K562 (cell line): ENCODE data around the gene CHD2. TPM values are rescaled to one million over a fixed set of nuclear protein-coding genes. Genes with fewer than 3 reads are reported as not detected.

Experiments
- ATAC-seq: fragments of 200-7000 bp; cut with Tn5 transposase; 3 replicates; pipeline ENCODE4 v1.9.1; 2020; ENCODE audit warnings: moderate library complexity
- BruUV-seq: library from RNA; stranded (reverse); fragments of 400-500 nt; replicated peaks from 2 replicates; lab custom pipeline; 2021; lab: Mats Ljungman, UMichigan
- CTCF ChIA-PET: fragments of 300-600 bp; formaldehyde crosslinking; extraction: SDS; loops from one replicate; lab custom pipeline; 2021; ENCODE audit warnings: low intra/inter-chr PET ratio; lab: Yijun Ruan, JAX
- POLR2A ChIA-PET: fragments of 300-600, 350-650 bp; sonication (Branson Sonifier 250); formaldehyde crosslinking; extraction: SDS; loops from one replicate; lab custom pipeline; 2021; ENCODE audit warnings: antibody characterized with exemption, inconsistent platforms; lab: Yijun Ruan, JAX
- DNase-seq, 4 experiments: peaks; one replicate each; pipeline versions ENCODE4 v3.0.0 to v3.0.0-alpha.2; 2011 to 2018; ENCODE audit warnings: low spot score in 3 of 4, mixed read lengths in 3 of 4; ENCODE audit errors: extremely low read depth in 1 of 4
- FAIRE-seq: peaks from 2 replicates; lab custom pipeline; 2011; peaks lifted over from hg19 to GRCh38; lab: Jason Lieb, UNC
- H2AFZ ChIP-seq: 2 replicates; pipeline ENCODE4 v1.6.0; 2011; ENCODE audit warnings: low read depth, low read length, control low read depth, inconsistent platforms
- H3K27ac ChIP-seq: fragments of 200-600 bp; 3 replicates; pipeline ENCODE4 v1.8.0; 2011; ENCODE audit warnings: low read depth, mild to moderate bottlenecking, control low read depth, inconsistent platforms, low read length, moderate library complexity, mixed read lengths; ENCODE audit errors: extremely low read depth
- H3K27me3 ChIP-seq, 2 experiments: fragments of 300-600 bp in 1 of 2; 2 replicates in 1 of 2; 3 replicates in 1 of 2; pipeline versions ENCODE4 v1.6.0 to v1.8.0; 2011; ENCODE audit warnings: inconsistent platforms in 2 of 2, low read length in 2 of 2, mild to moderate bottlenecking in 1 of 2, mixed read lengths in 1 of 2, moderate library complexity in 1 of 2; ENCODE audit not compliant: control insufficient read depth in 2 of 2, insufficient read depth in 2 of 2
- H3K36me3 ChIP-seq: fragments of 300-600 bp; 3 replicates; pipeline ENCODE4 v1.8.0; 2011; ENCODE audit warnings: mild to moderate bottlenecking, low read length, inconsistent platforms; ENCODE audit not compliant: control insufficient read depth, insufficient read depth
- H3K4me1 ChIP-seq, 2 experiments: fragments of 200-600 bp in 1 of 2; replicated peaks in 1 of 2; 2 replicates in 1 of 2; 3 replicates in 1 of 2; pipeline versions ENCODE4 v1.5.1 to v1.8.0; 2011; ENCODE audit warnings: inconsistent platforms in 2 of 2, low read length in 2 of 2, mild to moderate bottlenecking in 1 of 2, mixed read lengths in 1 of 2, moderate library complexity in 1 of 2; ENCODE audit not compliant: control insufficient read depth in 2 of 2, insufficient read depth in 2 of 2
- H3K4me2 ChIP-seq: 2 replicates; pipeline ENCODE4 v1.6.1; 2011; ENCODE audit warnings: low read length, control low read depth, inconsistent platforms, mixed read lengths; ENCODE audit not compliant: insufficient read depth
- H3K4me3 ChIP-seq: fragments of 200-600 bp; sonication (generic), shearing (Covaris generic); 2 replicates; pipeline ENCODE4 v1.5.1; 2016; ENCODE audit warnings: control low read depth, inconsistent platforms
- H3K79me2 ChIP-seq: fragments of 200-600 bp; 3 replicates; pipeline ENCODE4 v1.8.0; 2011; ENCODE audit warnings: low read length, inconsistent platforms; ENCODE audit not compliant: control insufficient read depth, insufficient read depth
- H3K9ac ChIP-seq, 2 experiments: 2 replicates each; pipeline versions ENCODE4 v1.6.0 to v1.6.1; 2011; ENCODE audit warnings: low read depth in 2 of 2, low read length in 2 of 2, control low read depth in 1 of 2, inconsistent platforms in 1 of 2, mild to moderate bottlenecking in 1 of 2, mixed read lengths in 1 of 2; ENCODE audit not compliant: insufficient read depth in 1 of 2
- H3K9me1 ChIP-seq: one replicate; pipeline ENCODE4 v1.6.0; 2011; ENCODE audit warnings: inconsistent platforms, mild to moderate bottlenecking, low read length, moderate library complexity; ENCODE audit not compliant: control insufficient read depth, insufficient read depth
- H3K9me3 ChIP-seq: replicated peaks from 2 replicates; pipeline ENCODE4 v1.5.1; 2011; ENCODE audit warnings: low read depth, low read length, inconsistent platforms; ENCODE audit not compliant: control insufficient read depth, insufficient read depth
- H4K20me1 ChIP-seq: replicated peaks from 2 replicates; pipeline ENCODE4 v1.6.1; 2011; ENCODE audit warnings: low read length, inconsistent platforms, mixed read lengths; ENCODE audit not compliant: control insufficient read depth, insufficient read depth
- CBX3 ChIP-seq, 2 experiments: IDR thresholded peaks; 1 replicate in 1 of 2; 2 replicates in 1 of 2; pipeline ENCODE4 v1.6.1; 2012; ENCODE audit warnings: inconsistent platforms in 2 of 2, low read length in 2 of 2, borderline replicate concordance in 1 of 2, control low read depth in 1 of 2
- DDX20 ChIP-seq: fragments of 450-650 bp; IDR thresholded peaks from 2 replicates; pipeline ENCODE4 v1.6.1; 2016; ENCODE audit warnings: missing genetic modification characterization, low read depth, mild to moderate bottlenecking, missing compliant biosample characterization, moderate library complexity
- GMEB1 ChIP-seq: fragments of 250-450 bp; sonication (Bioruptor Pico); IDR thresholded peaks from 2 replicates; pipeline ENCODE4 v1.4.0; 2020; ENCODE audit warnings: mild to moderate bottlenecking
- HDGF ChIP-seq: fragments of 450-650 bp; IDR thresholded peaks from 2 replicates; pipeline ENCODE4 v1.6.1; 2016
- KHSRP ChIP-seq: fragments of 450-650 bp; IDR thresholded peaks from 2 replicates; pipeline ENCODE4 v1.6.1; 2017
- MTA3 ChIP-seq: fragments of 450-650 bp; formaldehyde crosslinking; IDR thresholded peaks from 2 replicates; pipeline ENCODE4 v1.6.1; 2017; ENCODE audit warnings: mild to moderate bottlenecking, borderline replicate concordance
- PTRF ChIP-seq: fragments of 450-650 bp; IDR thresholded peaks from 2 replicates; pipeline ENCODE4 v1.6.1; 2016; ENCODE audit warnings: mild to moderate bottlenecking, missing genetic modification characterization, missing compliant biosample characterization
- SNRNP70 ChIP-seq: fragments of 200-400 bp; formaldehyde crosslinking; optimal IDR thresholded peaks from 2 replicates; pipeline ENCODE3; 2017; ENCODE audit warnings: low read depth, low read length
- STAT5B ChIP-seq: fragments of 250-450 bp; sonication (Bioruptor Pico); IDR thresholded peaks from 2 replicates; pipeline ENCODE4 v1.8.0; 2021; ENCODE audit warnings: mild to moderate bottlenecking, inconsistent platforms
- ZC3H8 ChIP-seq: fragments of 450-650 bp; IDR thresholded peaks from 2 replicates; pipeline ENCODE4 v1.6.1; 2017
- ZNF444 ChIP-seq: fragments of 250-450 bp; sonication (Bioruptor Pico); IDR thresholded peaks from 2 replicates; pipeline ENCODE4 v1.4.0; 2020; ENCODE audit warnings: mild to moderate bottlenecking, moderate library complexity
- ZNF561 ChIP-seq: fragments of 450-650 bp; formaldehyde crosslinking; conservative IDR thresholded peaks from 2 replicates; pipeline ENCODE4 v1.4.0; 2020; ENCODE audit warnings: mild to moderate bottlenecking, moderate library complexity
- WGBS: fragments of 100-300 bp; shearing (Covaris generic); methylation state at CpG from one replicate; pipeline ENCODE4 v1.1.6; 2016; ENCODE audit warnings: low coverage, mixed read lengths; ENCODE audit not compliant: insufficient coverage; ENCODE audit errors: missing lambda C conversion rate; 5-methylcytosine and 5-hydroxymethylcytosine counted together
- in situ Hi-C: fragments of 300-500 bp; cut with MboI; formaldehyde crosslinking; loops from 4 replicates; pipeline ENCODE4 v1.15.0; 2018; ENCODE audit warnings: inconsistent platforms, mixed read lengths
- intact Hi-C: fragments of 100-400 bp; cut with micrococcal nuclease; formaldehyde crosslinking; loops from 2 replicates; pipeline ENCODE4 v1.14.2; 2022
- polyA plus RNA-seq, 8 experiments: library from polyadenylated mRNA; depleted of rRNA in 4 of 8; stranded (reverse) in 5 of 8; unstranded in 3 of 8; fragments of >200 nt; fragmentation: Nextera tagmentation in 2 of 8; fragmentation: Illumina TruSeq in 1 of 8; extraction: Ambion mirVana in 2 of 8; extraction: Trizol in 1 of 8; gene quantifications; 2 replicates each; pipeline versions ENCODE4 v1.2.1 to v1.2.3, GENCODE V29; 2011 to 2014; ENCODE audit warnings: inconsistent platforms in 1 of 8, missing spikeins in 1 of 8
- total RNA-seq, 7 experiments: library from RNA; depleted of rRNA in 6 of 7; stranded (reverse); fragments of >200 nt in 6 of 7; fragmentation: Illumina TruSeq in 2 of 7; extraction: Trizol in 2 of 7; gene quantifications; 2 replicates each; pipeline versions ENCODE4 v1.2.1 to v1.2.3, GENCODE V29; 2011 to 2021; ENCODE audit warnings: low replicate concordance in 1 of 7
- TF ChIP-seq, protein P1 (sequence below): fragments of 450-650 bp; IDR thresholded peaks from 2 replicates; pipeline ENCODE4 v1.6.1; 2016; ENCODE audit warnings: mild to moderate bottlenecking

Gene CHD2
- total and polyA plus RNA-seq, 9 of the 15 experiments (the other 6 are each of a cell fraction or from before 2014, with no cell fraction given) = 38.9 to 70.8 (median 56.2) TPM

DNA sequence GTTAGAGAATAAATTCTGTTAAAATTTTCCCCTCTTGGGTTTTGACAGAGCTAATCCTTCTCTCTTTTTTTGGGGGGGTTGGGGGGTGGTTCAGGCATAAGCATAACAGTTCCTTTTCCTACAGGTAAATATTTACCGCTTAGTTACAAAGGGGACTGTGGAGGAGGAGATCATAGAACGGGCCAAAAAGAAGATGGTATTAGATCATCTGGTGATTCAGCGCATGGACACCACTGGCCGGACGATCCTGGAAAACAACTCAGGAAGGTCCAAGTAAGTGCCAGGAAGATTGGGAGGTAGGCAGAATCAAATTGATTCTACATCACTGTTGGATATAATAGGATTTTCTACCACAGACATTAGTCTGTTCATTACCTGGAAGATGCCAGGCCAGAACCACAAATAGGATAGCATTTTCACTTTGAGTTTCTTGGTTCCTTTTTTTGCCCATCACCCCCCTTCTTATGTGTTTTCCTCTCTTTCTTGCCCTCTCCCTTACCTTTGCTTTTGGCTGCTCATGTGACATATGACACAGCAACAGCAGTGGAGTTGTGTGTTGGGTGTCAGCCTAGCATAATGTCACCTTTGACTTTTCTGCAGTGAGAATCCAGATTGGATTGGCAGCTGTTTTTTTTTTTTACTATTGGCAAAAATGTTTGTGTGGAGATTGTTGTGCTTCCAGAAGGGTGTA lies 79.0 kb downstream of the CHD2 start:
- H3K9ac ChIP-seq = no peak overlapping the region

DNA sequence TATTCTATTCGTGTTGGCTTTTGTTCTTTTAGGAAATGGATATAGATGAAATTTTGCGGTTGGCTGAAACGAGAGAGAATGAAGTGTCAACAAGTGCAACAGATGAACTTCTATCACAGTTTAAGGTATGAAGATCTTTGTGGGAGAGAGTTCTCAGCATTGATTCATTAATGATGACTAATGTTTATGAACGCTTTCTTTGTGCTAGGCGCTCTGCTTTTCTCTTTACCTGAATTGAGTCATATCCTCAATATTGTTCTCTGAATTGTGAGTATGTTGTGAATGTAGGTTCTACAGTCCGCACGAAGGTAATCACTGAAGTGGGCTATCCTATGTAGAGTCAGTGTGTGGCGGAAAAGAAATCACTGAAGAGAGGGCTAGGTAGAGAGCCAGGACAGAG lies 81.2 kb downstream of the CHD2 start:
- no peak for ATAC-seq
- FAIRE-seq = no peak
- intact Hi-C loops = no loop called here
- Histone ChIP-seq H3K27ac (no peak overlapping the region), H3K36me3 (peaks cover 86% of the 10 kb centered on the region), H3K9me1 (no peaks in the 10 kb centered on the region), H3K27me3 (no peaks in the 10 kb centered on the region), H3K4me3 (no peak overlapping the region), H3K79me2 (no peaks in the 10 kb centered on the region), H2AFZ (no peak overlapping the region), H3K4me1 (no peaks in the 10 kb centered on the region), H4K20me1 (no peaks in the 10 kb centered on the region), H3K9ac (no peak overlapping the region), H3K4me2 (no peak overlapping the region), H3K9me3 (no peaks in the 10 kb centered on the region)
- CTCF ChIA-PET = no interaction called here
- POLR2A ChIA-PET = no interaction called here
- in situ Hi-C loops = no loop called here
- no TSS peak for BruUV-seq
- no peak for DNase-seq
- WGBS = 87% methylated on average over 8 of the region's 8 CpGs
- no peak for TF ChIP-seq MTA3
- TF ChIP-seq, protein P1, sequence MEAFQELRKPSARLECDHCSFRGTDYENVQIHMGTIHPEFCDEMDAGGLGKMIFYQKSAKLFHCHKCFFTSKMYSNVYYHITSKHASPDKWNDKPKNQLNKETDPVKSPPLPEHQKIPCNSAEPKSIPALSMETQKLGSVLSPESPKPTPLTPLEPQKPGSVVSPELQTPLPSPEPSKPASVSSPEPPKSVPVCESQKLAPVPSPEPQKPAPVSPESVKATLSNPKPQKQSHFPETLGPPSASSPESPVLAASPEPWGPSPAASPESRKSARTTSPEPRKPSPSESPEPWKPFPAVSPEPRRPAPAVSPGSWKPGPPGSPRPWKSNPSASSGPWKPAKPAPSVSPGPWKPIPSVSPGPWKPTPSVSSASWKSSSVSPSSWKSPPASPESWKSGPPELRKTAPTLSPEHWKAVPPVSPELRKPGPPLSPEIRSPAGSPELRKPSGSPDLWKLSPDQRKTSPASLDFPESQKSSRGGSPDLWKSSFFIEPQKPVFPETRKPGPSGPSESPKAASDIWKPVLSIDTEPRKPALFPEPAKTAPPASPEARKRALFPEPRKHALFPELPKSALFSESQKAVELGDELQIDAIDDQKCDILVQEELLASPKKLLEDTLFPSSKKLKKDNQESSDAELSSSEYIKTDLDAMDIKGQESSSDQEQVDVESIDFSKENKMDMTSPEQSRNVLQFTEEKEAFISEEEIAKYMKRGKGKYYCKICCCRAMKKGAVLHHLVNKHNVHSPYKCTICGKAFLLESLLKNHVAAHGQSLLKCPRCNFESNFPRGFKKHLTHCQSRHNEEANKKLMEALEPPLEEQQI = no peak
- TF ChIP-seq ZC3H8 = no peak
- TF ChIP-seq KHSRP = no peak
- TF ChIP-seq GMEB1 (CRISPR knock-in tag) = no peak
- no peak for TF ChIP-seq ZNF561 (CRISPR knock-in tag)
- no peak for TF ChIP-seq PTRF (tag)
- no peak for TF ChIP-seq CBX3 (IDR thresholded peaks at IDR 0.05; ENCODE audit: borderline replicate concordance in 1 of 2, low read length in 2 of 2)
- no peak for TF ChIP-seq HDGF
- no peak for TF ChIP-seq STAT5B
- no peak for TF ChIP-seq DDX20 (tag)

More for the DNA sequence above, 79.0 kb downstream of the CHD2 start:
- TF ChIP-seq SNRNP70 = no peak
- TF ChIP-seq ZNF444 = no peak
- Histone ChIP-seq H3K9me1 (no peaks in the 10 kb centered on the region), H3K4me1 (no peaks in the 10 kb centered on the region), H4K20me1 (no peaks in the 10 kb centered on the region), H3K9me3 (no peaks in the 10 kb centered on the region), H3K4me3 (no peak overlapping the region), H3K27ac (no peak overlapping the region), H2AFZ (no peak overlapping the region), H3K36me3 (peaks cover 83% of the 10 kb centered on the region), H3K27me3 (no peaks in the 10 kb centered on the region), H3K79me2 (no peaks in the 10 kb centered on the region), H3K4me2 (no peak overlapping the region)
- WGBS = 98% methylated on average over 5 of the region's 5 CpGs
- ChIA-PET POLR2A (no interaction called here), CTCF (no interaction called here)
- DNase-seq (no peak), ATAC-seq (no peak), FAIRE-seq (no peak)
- in situ Hi-C loops = no loop called here
- no TSS peak for BruUV-seq
- intact Hi-C loops = loop anchor here (5.0 kb wide), 1 partner anchor 52 kb away; no protein-coding TSS in a partner anchor
